HCEC 1CT (cell line): ENCODE results near the gene MON1A.
A peak's percentile ranks its signal among the peaks of the same experiment; 100 is the strongest.
"Not testable (repeated sequence)": the region's sequence is repeated elsewhere in the genome, so short reads cannot be mapped to it uniquely, and the experiment has no call there.

Experiments used
- DNase-seq: peaks from one replicate; pipeline ENCODE4 v3.0.0-alpha.2; 2017

Gene MON1A

GRCh38 chr3:49917806-49918590, 11.6 kb downstream of the MON1A start:
- not testable (repeated sequence) for DNase-seq

- DNase-seq, result peak; percentile 49
Observed at GRCh38 chr3:49916686-49917085, 12.9 kb downstream of the MON1A start.

- no peak for DNase-seq
Observed at GRCh38 chr3:49914906-49915305, 14.7 kb downstream of the MON1A start.

- DNase-seq, result no peak
Observed at GRCh38 chr3:49912881-49913281, 16.7 kb downstream of the MON1A start.

- no peak for DNase-seq
Observed at GRCh38 chr3:49911611-49912010, 18.0 kb downstream of the MON1A start.

- no peak for DNase-seq
Observed at GRCh38 chr3:49911124-49911420, 18.5 kb downstream of the MON1A start.

- no peak for DNase-seq
Observed at GRCh38 chr3:49910409-49911123, 19.0 kb downstream of the MON1A start.

GRCh38 chr3:49908373-49909199, 21.0 kb downstream of the MON1A start:
- DNase-seq, result no peak

GRCh38 chr3:49906073-49906743, 23.4 kb downstream of the MON1A start:
- DNase-seq, result no peak

- not testable (repeated sequence) for DNase-seq
Observed at GRCh38 chr3:49904448-49904847, 25.2 kb downstream of the MON1A start.

- no peak for DNase-seq
Observed at GRCh38 chr3:49903451-49904424, 25.9 kb downstream of the MON1A start, which contains the start of gene MST1R. MST1R (minus strand) TSS chr3:49903873; CDS start chr3:49903609, 264 bp downstream.

GRCh38 chr3:49902511-49903345, 26.9 kb downstream of the MON1A start:
- no peak for DNase-seq

- no peak for DNase-seq
Observed at GRCh38 chr3:49901366-49902339, 28.0 kb downstream of the MON1A start.

- no peak for DNase-seq
Observed at GRCh38 chr3:49900491-49901153, 29.0 kb downstream of the MON1A start.

GRCh38 chr3:49899815-49900214, 29.8 kb downstream of the MON1A start:
- no peak for DNase-seq

- DNase-seq, result no peak
Observed at GRCh38 chr3:49898991-49899390, 30.6 kb downstream of the MON1A start.

- no peak for DNase-seq
Observed at GRCh38 chr3:49896345-49896744, 33.3 kb downstream of the MON1A start.

- DNase-seq, result no peak
Observed at GRCh38 chr3:49895791-49896190, 33.8 kb downstream of the MON1A start.

GRCh38 chr3:49889296-49889695, 40.3 kb downstream of the MON1A start:
- DNase-seq, result no peak
